ENCODE measurements around the gene TYMP. TPM values are rescaled to one million over a fixed set of nuclear protein-coding genes. Genes with fewer than 3 reads are reported as not detected.

Gene TYMP
- total and polyA plus RNA-seq, 2 of the 8 experiments (the other 6 are each of a cell fraction or from before 2014, with no cell fraction given) = 0.43 to 0.48 TPM

DNA sequence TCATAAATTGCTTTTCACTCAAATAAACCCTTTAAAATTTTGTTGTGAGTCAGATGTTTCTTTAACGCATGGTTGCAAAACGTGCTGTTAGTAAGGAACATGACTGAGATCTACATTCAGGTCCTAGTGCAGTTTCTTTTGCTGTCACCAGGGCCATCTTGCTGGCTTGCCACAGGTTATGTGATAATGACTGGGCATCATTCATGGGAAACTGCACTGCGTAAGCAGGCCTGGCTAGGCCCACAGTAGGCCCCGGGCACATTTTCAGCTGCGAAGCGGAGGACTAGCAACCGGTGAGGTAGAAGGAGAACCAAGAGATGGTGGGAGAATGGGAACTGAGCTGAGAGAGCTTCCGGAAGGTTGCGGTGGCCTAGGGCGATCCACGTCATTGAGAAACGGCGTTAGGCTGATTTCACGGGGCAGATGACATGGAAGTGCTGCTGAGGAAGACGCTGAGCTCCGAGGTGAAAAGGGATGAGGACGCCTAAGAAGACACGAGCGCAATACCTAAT is 12.7 kb upstream of the TYMP start:
- Histone ChIP-seq H3K4me1 (replicated peaks in 1 of 4; ENCODE audit: control insufficient read depth in 3 of 4, insufficient read depth in 4 of 4, low read length in 3 of 4) (peaks cover 0 to 2% (median 0%) of the 10 kb centered on the region in 4 experiments; a peak in 1 of 7 replicates), H2AFZ (ENCODE audit: low read length) (no peak overlapping the region), H4K8ac (ENCODE audit: extremely low read depth, insufficient read depth, low read length) (no peak overlapping the region; the same call in 1 of the 2 replicates), H4K91ac (replicated peaks; ENCODE audit: insufficient read length, low read length) (no peak overlapping the region), H3K4ac (replicated peaks; ENCODE audit: insufficient read length, low read depth, low read length) (no peak overlapping the region), H2BK20ac (ENCODE audit: low read length) (no peak overlapping the region), H3K23ac (ENCODE audit: insufficient read length) (no peak overlapping the region), H3K4me3 (ENCODE audit: extremely low read depth in 1 of 4, insufficient read depth in 2 of 4, low read depth in 3 of 4, low read length in 4 of 4) (no peak overlapping the region), H3K9me3 (ENCODE audit: insufficient read depth in 2 of 2, low read depth in 1 of 2, low read length in 1 of 2) (no peaks in the 10 kb centered on the region), H2BK15ac (ENCODE audit: low read length) (no peak overlapping the region), H3K14ac (ENCODE audit: insufficient read length) (no peak overlapping the region), H3K23me2 (ENCODE audit: low read depth, low read length) (no peaks in the 10 kb centered on the region), H3K4me2 (ENCODE audit: insufficient read depth in 1 of 2, low read depth in 2 of 2, low read length in 2 of 2) (no peak overlapping the region), H3K27me3 (replicated peaks in 1 of 4; ENCODE audit: control insufficient read depth in 3 of 4, extremely low read depth in 1 of 4, insufficient read depth in 3 of 4, low read length in 3 of 4) (peaks cover 0 to 10% (median 6%) of the 10 kb centered on the region in 4 experiments; a peak in 5 of 7 replicates), H3K79me2 (ENCODE audit: control insufficient read depth in 1 of 2, insufficient read depth in 2 of 2, low read length in 2 of 2) (no peaks in the 10 kb centered on the region), H3K18ac (ENCODE audit: extremely low read depth, low read length) (no peak overlapping the region), H2AK5ac (ENCODE audit: low read depth, low read length) (no peak overlapping the region), H4K20me1 (replicated peaks in 1 of 2; ENCODE audit: control insufficient read depth in 1 of 2, insufficient read depth in 2 of 2, low read length in 2 of 2) (no peaks in the 10 kb centered on the region), H3K36me3 (ENCODE audit: control insufficient read depth in 2 of 4, insufficient read depth in 4 of 4, low read length in 3 of 4) (no peaks in the 10 kb centered on the region), H4K5ac (ENCODE audit: insufficient read length, low read depth, low read length) (no peak overlapping the region), H2BK120ac (replicated peaks; ENCODE audit: low read depth, low read length) (no peak overlapping the region), H2BK12ac (ENCODE audit: low read depth, low read length) (no peak overlapping the region), H2BK5ac (ENCODE audit: low read depth, low read length) (no peak overlapping the region), H3K9ac (replicated peaks in 1 of 4; ENCODE audit: extremely low read depth in 1 of 4, low read depth in 3 of 4, low read length in 3 of 4) (no peak overlapping the region), H3K27ac (ENCODE audit: low read depth, low read length) (no peak overlapping the region), H3K56ac (replicated peaks; ENCODE audit: insufficient read length, low read depth, low read length) (no peak overlapping the region), H3K79me1 (ENCODE audit: low read depth, low read length) (no peaks in the 10 kb centered on the region)
- POLR2A ChIA-PET (ENCODE audit: partially characterized antibody) = no interaction called here
- WGBS, 2 experiments (ENCODE audit: extremely low coverage in 1 of 2, insufficient coverage in 1 of 2, insufficient read length in 1 of 2, insufficient replicate concordance in 2 of 2, low coverage in 1 of 2, low lambda C conversion rate in 2 of 2, missing lambda C conversion rate in 1 of 2) = 91% methylated on average over 19 of the region's 19 CpGs; no CpG with 5 or more reads in 1 of the 2 experiments
- FAIRE-seq (peak; percentile 19), DNase-seq (ENCODE audit: low read depth in 1 of 2, low spot score in 2 of 2) (no peak)
- CTCF ChIA-PET (ENCODE audit: partially characterized antibody) = no interaction called here
- TF ChIP-seq POLR2AphosphoS5 (IDR thresholded peaks at IDR 0.05; ENCODE audit: low read depth, low read length) (no peak), EGR1 (IDR thresholded peaks at IDR 0.05; ENCODE audit: borderline replicate concordance, low read depth, low read length) (no peak), RBBP5 (IDR thresholded peaks at IDR 0.05; ENCODE audit: borderline replicate concordance, low read depth, low read length) (no peak)
